ENCODE data around the gene ZNF804B.
"Not testable (repeated sequence)": the region's sequence is repeated elsewhere in the genome, so short reads cannot be mapped to it uniquely, and the experiment has no call there.

Gene ZNF804B

DNA sequence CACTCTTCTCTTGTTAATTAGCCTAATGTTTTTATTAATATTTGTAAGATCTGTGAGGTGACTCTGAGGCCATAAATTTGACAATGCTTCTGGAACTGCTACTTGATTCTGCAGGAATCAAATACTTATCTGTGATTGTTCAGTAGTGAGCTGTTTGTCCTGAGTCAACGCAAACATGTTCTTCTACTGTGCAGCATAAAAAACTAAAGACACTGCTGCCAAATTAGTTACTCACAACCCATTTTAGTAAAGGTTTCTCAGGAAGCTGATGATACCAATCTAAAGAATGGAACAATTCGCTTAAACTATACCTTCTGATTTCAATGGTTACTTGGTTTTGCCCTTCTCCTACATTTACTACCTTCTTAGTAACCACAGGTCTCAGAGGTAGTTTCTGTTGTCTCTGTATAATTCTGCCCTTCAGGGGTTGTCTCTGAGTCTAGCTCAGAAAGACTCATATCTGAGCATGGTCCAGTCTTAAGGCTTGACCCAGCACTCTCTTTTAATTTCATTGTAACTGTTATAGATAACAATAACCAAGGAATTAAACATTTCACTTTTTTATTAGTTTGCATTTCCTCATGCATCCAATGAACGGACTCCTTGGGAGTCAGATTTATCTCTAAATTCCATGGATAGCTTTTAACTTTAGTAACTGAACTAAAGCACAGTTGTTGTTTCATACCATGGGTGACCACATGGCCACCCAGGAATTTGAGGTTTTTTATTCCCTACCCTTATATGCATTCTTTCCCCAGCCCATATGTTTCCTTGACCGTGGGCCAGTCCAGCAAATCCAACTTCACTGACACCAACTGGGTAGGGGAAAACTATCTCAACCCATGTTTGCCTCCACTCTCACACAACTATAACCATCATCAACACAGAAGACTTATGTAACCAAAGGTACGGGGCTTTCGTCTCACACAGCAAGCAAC, 345.5 kb downstream of the ZNF804B start:
- no peak for DNase-seq

- DNase-seq: no peak
Observed at GRCh38 chr7:89123871-89124270, 364.4 kb downstream of the ZNF804B start.

DNA sequence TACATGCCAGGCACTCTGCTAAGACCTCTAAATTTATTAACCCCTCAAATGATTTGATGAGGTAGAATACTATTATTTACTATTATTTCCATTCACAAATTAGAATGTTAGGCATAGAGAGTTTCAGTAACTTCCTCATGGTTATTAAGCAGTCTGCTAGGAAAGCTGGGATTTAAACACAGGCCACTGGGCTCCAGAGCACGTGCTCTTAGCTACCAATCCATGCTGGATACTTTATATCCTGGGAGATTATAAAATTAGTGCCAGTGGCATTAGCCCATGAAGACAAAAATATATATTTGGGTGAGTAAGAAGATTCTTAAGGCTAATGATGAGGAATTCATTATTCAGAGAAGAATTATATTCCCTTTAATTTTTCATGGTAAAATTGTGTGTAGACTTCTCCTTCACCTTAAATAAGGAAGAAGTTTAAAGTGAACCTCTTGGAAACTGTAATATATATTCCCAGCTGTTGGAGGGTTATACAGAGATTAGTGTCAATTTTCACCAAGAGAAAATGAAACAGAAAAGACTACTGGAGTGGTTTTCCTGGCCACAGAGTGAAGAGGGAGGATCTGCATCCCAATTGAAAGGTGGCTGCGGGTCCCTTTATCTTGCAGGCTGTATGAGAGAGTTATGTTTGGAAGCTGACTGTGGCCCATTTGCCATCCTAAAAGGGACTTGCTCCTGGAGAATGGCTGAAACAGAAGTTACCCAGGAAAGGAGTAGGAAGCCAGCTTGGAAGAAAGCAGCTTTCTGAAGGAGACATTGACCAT, 370.3 kb downstream of the ZNF804B start:
- no peak for DNase-seq

DNA sequence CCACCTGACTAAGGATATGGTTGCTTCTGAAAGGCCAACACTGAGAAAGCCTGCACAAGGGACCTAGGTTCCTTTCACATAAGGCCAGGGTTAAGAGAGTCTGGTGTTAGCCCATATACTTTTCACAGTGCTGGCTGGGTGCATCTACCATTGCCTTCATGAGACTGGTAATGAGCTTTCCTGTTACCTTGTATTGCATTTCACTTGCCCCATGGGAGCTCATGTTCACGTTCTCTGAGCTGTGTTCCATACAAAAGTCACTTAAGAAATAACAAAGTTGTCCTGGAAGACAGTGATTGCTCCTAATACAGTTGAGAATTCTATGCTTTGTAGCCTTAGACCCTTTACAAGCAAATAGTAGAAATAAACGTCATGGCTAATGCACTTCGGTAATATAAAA, 373.9 kb downstream of the ZNF804B start:
- no peak for DNase-seq

DNA sequence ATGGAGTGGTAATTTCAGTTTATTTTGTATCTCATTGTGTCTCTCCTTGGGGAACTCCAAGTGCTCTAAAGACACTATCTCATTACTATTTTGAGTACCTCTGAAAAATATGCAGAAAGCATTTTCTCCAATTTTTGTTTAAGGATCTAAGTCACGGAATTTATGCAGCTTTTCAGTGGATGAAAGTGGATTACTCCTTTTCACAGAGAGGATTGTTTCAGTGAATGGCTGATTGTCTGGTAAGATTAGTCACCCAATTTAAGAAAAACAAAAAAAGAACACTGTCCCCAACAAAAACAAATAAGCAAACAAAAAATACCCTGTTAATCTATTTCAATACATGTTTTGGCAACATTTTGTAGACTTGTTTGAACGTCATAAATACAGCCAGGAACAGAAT, 374.3 kb downstream of the ZNF804B start:
- no peak for DNase-seq

DNA sequence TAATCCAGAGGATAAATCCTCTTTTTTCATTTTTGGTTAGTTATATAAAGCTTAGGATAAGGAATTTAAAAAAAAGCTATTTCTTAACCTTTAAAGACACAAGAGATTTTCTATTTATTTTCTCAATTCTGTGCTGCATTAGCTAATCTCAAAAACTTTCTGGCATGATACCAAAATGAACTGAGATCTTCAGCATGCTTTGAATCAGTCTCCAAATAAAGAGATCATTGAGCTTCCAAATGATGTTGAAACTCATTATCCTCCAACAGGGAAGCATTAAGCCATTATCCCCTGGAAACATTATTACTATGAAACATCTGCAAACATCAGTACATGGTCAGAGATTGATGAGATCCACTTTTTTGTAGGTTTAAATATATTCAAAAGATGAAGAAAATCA, 386.3 kb downstream of the ZNF804B start:
- no peak for DNase-seq

DNA sequence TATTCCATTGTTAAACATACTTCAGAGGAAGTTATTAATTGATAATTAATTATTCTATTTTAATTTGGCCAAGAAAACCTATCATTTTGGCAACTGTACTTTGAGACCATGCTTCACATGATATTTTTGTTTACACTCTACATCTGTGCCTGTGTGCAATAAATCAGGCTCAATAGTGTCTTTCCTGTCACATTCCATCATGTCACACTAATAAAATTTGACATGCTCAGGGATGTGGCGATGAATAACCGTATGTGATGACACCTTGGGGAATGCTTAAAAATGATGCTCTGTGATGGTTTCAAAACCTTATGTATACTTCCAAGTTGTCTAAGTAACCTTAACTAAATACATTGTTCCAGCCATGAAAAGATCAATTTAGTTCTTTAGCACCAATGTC, 400.6 kb downstream of the ZNF804B start:
- no peak for DNase-seq

GRCh38 chr7:89165421-89165820, 405.9 kb downstream of the ZNF804B start:
- DNase-seq: no peak

GRCh38 chr7:89170628-89171027, 411.1 kb downstream of the ZNF804B start:
- DNase-seq: no peak

GRCh38 chr7:89182116-89182515, 422.6 kb downstream of the ZNF804B start:
- DNase-seq: no peak

DNA sequence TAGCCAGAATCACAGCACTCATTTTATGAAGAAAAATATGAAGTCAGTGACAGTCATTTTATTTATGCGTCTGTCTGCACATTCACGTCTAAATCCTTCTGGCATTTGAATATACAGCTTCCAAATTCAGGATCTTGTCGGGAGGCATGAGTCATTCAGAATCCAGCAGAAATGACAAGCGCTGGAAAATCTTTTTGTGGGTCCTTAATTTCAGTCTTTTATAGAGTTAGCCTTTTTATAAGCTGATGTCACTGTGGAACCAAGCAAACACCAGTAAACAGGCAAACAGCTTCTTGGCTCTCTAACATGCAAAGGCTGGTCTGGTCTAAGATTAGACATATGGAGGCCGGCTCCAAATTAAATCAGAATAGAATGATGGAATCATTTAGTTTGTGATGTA, 424.2 kb downstream of the ZNF804B start:
- DNase-seq: no peak

DNA sequence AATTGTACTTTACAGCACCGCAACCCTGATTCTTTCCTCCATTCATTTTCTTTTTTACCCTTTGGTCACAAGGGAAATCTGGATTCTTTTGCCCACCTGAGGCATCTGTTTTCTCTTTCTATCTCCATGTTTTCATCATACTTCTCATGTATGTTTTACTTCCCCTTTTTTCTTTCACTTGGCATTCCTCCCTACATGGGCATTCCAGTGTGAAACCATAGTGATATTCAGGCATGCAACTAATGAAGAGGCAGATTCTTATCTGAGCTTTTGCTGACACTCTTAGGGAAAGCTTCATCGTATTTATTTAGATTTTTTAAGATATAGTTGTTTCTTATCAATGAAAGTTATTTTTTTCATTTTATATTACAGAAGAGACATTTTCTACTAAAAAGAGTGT, 441.3 kb downstream of the ZNF804B start:
- no peak for DNase-seq

- DNase-seq: no peak
Observed at GRCh38 chr7:89223900-89224395, 464.4 kb downstream of the ZNF804B start.

- DNase-seq: not testable (repeated sequence)
Observed at GRCh38 chr7:89228688-89229171, 469.2 kb downstream of the ZNF804B start.

DNA sequence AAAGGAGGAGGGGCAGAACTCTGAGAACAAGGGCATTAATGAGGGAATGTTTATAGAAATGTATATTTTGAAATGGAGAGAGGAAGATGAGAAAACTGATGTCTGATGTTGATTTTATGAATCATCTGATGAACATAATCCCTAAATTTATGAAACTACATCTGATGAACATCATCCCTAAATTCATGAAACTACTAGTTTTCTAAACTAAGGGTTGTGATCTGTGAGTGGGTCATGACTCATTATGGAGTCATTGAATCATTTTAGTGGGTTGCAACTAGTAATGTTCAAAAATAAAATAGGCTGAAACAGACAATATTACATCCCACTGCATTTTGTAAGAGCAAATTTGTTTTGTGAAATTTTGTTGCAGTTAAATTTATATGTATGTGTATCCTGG, 478.7 kb downstream of the ZNF804B start:
- DNase-seq: no peak

- DNase-seq: no peak
Observed at GRCh38 chr7:89246196-89246595, 486.7 kb downstream of the ZNF804B start.

GRCh38 chr7:89247207-89247606, 487.7 kb downstream of the ZNF804B start:
- DNase-seq: no peak

- no peak for DNase-seq
Observed at GRCh38 chr7:89259085-89259484, 499.6 kb downstream of the ZNF804B start.

- DNase-seq: no peak
Observed at GRCh38 chr7:89264126-89264525, 504.6 kb downstream of the ZNF804B start.

DNA sequence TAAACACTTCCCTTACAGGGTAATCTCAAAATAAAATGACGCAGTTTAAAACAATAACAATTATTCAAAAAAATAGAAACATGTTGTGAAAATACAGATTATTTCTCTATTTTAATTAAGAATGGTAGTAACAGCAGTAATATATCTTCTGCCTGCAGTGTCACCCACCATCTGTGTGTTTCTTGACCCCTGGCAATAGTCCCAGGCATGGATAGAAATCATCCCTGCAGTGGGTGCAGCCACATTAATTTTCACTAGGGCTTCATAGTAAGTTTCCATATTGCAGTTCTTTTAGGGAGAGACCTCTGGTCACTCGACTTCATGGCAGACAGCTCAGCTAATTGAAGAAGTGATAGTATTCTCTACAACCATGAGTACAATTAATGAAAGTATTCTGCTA, 506.1 kb downstream of the ZNF804B start:
- no peak for DNase-seq

DNA sequence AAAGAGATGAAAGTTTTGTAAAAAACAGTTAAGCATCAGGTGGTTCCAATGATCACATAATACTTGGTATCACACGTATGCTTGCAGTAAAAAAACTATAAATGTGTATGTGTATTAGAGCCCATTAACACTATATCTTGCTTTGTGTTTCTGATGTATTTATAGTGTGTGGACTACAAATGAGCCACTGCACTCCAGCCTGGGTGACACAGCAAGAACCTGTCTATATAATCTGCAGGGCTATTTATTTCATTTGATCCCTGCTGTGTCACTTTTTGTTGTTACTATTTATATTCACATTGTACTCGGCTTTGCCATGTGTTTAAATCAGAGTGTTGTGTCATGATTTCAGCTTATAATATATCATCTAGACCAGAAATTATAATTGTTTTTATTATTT, 523.8 kb downstream of the ZNF804B start:
- no peak for DNase-seq

GRCh38 chr7:89308535-89308934, 549.0 kb downstream of the ZNF804B start:
- no peak for DNase-seq

GRCh38 chr7:89311886-89312285, 552.4 kb downstream of the ZNF804B start:
- DNase-seq: no peak

DNA sequence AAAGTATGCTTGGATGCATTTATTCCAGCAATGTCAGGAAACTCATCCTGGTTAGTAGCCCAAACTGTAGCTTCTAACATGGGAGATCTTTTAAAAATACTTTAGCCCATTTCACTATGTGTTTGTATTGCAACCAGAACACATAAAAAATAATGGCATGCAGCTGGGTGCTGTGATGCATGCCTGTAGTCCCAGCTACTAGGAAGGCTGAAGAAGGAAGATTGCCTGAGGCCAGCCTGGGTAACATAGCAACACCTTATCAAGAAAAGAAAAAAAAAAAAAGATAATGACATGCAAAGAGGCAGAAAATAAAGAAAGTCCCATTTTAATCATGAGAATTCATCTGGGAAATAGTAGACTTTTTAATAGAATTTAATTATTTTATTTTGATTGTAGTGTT, 553.1 kb downstream of the ZNF804B start:
- DNase-seq: no peak

Measured in activated CD4-positive, alpha-beta T cell treated with anti-CD3 and anti-CD28 coated beads for 48 hours (primary cell).